Measurements from ENCODE around the gene SLC5A5.

The SLC5A5 gene

DNA sequence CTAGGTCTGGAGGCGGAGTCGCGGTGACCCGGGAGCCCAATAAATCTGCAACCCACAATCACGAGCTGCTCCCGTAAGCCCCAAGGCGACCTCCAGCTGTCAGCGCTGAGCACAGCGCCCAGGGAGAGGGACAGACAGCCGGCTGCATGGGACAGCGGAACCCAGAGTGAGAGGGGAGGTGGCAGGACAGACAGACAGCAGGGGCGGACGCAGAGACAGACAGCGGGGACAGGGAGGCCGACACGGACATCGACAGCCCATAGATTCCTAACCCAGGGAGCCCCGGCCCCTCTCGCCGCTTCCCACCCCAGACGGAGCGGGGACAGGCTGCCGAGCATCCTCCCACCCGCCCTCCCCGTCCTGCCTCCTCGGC is at the start of gene SLC5A5:
Gene SLC5A5, plus strand, starts transcription at position 68 of the 373 bp plus-strand sequence. CDS start 375 bp downstream, outside the sequence.
- DNase-seq, result peak in 1 of 4 experiments; percentile 37

DNA sequence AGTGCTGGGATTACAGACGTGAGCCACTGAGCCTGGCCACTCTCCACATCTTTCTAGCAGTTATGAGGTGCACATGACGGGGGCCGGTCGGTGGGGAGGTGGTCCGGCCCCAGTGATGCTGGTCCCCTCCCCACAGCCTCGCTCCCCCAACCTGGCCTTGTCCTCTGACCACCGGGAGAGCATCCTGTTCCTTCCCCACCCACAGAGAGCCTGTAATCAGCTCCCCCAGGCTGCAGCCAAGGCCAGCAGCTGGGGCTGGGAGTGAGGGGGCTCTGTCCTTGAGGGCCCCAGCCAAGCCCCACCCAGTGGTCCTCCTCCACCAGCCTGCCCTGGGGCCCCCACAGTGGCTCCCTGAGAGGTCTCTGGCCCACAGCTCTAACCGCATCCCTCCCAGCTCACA is 47.4 kb upstream of the SLC5A5 start:
- no peak for DNase-seq

DNA sequence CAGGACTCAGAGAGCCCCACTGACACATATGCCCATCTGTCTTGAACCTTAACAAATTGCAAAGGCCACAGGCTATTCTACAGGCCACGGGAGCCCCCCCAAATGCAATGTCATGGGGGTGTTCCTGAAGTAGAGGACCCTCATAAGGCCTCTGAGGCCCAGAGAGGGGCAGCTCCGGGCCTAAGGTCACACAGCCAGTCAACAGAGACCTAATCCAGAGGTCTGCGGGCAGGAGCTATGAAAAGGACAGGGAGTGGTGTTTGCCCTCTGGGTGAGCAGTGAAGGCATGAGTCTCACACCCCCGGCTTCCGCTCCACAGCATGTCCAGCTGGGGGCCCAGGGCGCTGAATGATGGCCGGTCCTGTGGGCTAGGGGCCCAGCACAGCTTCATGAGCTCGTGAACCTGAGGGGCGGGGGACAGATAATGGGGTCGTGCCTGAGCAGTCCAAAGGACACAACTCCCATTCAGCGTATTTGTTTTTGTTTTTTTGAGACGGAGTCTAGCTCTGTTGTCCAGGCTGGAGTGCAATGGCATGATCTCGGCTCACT is 45.2 kb upstream of the SLC5A5 start:
- no peak for DNase-seq

DNA sequence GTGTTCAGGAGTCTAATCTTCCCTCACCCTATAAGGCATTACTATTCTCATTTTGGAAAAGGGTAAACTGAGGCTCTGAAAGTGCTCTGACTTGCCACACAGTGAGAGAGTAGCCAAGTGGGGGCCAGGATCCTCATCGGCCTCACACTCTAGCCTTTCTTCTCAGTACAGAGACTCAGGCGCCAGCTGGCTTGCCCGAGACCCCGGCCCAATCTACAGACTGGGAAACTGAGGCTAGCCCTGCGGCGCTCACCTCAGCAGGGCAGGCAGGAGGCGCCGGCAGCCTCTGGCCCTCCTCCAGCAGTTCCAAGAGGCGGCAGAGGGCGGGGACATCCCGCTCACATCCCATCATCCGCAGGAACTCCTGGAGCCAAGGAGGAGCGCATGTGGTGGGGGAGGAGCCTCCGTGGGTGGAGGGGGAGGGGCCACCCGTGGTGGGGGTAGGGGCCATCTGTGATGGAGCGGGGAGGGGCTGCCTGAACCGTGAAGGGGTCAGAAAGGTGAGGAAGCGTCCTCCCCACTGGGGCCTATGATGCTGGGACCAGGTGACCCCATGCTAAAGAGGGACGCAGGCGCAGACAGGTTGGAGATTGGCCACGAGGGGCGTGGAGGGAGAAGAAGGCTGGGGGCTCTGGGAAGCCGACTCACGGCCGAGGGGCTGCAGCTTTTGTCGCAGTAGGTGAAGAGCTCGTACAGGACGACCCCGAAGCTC is 41.7 kb upstream of the SLC5A5 start:
- DNase-seq, result no peak

DNA sequence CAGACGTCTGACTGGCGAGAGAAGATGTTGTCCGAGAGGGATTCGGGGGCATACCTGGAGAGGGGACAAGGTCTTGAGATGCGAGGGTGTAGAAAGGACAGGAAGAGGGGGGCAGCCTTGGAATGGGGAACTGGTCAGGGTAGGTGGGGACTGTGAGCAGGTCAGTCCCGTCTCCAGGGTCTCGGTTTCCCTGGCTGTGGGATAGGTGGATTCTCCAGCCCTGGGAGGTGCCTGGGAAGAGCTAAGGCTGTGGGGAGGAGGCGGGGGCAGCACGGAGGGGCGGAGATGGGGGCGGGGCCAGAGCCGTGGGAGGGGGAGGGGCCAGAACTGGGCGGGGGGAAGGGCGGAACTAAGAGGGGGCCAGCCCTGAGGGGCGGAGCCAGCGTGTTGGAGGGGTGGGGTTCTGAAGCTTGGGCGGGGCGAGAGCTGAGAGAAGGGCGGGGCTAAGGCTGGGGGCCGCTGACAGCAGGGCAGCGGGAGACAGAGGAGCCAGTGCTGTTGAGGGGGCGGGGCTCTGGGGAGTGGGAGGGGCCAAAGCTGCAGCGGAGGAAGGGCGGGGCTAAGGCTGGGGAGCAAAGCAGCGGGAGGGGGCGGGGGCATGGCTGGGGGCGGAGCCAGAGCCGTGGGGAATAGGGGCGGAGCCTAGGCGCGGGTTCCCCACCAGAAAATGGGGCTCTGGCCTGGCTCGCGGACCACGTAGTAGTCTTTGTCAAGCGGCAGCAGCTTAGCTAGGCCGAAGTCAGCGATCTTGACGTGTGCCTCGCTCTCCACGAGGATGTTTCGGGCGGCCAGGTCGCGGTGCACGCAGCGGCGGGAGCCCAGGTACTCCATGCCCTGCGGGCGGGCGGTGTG is 41.0 kb upstream of the SLC5A5 start:
- peak in 2 of 4 experiments; percentile 29 to 31 for DNase-seq

DNA sequence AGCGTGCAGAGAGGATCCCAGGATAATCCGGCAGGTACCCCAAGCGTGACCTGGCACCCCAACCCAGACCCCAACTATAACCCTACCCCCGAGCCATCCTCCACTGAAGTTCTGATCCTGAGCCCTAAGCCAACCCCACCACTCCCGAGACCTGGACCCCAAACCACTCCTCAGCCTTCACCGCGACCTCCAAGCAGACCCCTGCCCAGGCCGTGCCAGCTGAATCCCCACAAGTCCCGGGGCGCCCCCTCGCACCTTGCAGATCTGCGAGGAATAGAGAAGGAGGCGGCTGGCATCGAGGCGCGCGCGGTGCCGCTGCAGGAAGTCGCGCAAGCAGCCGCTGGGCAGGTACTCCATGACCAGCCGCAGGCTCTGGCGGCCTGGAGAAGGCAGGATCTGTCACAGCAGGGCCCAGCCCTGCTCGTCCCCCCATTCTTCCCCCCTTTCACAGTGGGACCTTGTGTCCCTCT is 40.3 kb upstream of the SLC5A5 start:
- DNase-seq, result no peak

DNA sequence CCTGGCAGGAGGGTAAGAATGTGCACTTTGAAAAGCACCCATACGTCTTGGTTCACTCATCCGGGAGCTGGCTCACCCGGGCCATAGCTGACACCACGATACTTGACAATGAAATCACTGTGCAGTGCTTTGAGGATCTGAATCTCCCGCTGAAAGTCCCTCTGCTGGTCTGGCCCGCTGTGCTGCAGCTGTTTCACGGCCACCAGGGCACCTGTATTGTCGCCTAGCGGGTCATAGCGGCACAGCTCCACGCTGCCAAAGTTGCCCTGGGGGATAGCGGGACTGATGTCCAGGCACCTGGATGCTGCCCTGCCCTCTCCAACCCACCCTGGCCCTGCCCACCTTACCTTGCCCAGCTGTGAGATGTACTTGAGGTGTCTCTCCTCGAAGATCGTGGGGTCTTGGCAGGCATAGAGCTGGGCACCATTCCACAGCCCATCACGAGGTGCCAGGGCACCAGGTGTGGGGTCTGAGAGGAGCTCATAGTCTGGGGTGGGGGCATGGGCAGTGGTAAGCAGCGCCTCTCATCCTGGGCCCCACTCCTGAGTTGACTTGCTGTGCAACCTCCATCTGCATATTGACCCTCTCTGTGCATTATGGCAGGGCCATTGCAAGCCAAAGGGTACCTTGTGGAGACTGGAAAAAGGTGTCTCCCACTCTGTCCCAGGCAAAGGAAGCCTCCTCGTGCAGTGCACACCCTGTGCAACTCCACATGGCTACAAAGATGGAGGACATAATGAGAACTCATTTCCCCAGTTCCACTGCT is 39.1 kb upstream of the SLC5A5 start:
- DNase-seq, result no peak

DNA sequence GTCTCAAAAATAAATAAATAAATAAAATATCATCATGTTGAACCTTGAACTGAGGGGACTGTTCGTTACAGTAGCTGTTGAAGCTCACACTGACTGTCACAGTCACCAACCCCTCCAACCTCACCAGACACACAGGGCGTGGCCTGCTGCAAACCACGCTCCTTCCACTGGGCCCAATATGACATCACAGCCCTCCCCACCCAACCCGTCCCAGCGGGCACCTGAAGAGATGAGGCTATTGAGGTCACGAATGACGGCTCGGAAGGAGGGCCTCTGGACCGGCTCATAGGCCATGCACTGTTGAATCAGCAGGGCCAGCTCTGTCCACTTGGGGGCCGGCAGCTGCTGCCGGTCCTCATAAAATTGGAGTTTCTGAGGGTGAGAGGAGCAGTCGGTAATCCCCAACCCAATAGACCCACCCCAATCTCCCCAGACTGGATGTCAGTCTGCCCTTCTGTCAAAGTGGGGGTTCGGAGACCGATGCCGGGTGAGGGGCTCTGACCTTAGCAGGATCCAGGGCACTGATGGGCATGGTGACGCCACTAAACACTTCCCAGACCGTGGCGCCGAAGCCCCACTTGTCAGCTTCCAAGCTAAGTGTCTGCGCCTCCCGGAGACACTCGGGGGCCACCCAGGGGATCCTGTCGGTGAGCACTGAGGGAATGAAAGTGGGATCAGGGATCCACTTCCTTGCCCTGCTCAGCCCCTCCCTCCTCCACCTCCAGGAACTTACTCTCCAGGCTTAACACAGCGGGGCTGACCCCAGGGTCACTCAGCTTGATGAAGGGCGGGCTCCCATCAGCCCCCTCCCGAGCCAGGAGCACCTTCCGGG is 37.2 kb upstream of the SLC5A5 start:
- no peak for DNase-seq

DNA sequence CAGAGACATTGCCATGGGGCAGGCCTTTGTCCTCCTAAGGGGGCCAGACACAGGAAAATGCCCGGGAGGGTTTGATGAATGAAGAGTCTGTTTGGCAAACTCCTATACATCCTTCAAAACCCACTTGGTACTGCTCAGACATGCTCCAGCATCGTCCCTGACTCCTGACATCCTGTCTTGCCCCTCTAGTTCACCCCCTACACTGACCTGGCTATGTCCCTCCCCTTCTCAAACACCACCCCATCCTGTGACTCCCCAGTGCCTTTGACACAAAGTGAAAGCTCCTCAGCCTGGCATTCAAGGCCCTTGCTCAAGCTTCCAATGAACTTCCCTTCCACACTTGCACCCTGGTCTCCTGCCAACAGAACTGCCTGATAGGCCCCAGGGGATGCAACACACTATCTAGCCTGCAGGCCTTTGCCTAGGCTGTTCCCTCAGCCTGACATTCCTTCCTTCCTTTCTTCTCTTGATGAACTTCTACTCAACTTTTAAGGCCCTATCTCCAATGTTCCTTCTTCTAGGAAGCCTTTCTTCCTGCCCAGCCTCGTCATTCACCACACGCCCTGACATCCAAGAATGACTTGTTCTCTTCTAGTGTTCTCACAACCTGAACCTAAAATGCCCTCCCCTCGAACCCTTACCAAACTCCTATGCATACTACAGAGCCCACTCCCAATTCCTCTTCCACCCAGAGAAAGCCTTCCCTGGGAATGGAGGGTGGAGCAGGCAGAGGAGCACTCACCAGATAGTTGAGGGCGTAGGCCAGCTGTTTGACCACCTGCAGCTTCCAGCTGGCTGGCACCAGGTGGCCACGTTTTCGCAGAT is 36.4 kb upstream of the SLC5A5 start:
- DNase-seq, result no peak

DNA sequence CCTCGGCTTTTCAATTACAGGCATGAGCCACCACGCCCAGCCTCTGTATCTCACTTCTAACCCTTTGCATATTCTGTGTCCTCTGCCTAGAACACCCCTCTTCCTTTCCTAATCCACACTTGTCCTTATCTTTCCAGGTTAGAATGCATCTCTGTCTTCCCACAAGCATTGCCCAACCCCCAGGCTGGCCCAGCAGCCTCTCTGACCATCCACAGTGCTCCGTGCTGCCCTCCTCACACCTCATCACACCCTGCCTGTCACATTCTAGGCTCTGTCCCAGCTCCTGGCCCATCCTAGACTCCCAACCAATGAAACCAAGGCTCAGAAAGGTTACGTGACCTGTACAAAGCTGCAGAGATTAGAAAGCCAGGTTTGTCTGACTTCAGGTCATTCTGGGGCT is 35.2 kb upstream of the SLC5A5 start:
- no peak for DNase-seq

DNA sequence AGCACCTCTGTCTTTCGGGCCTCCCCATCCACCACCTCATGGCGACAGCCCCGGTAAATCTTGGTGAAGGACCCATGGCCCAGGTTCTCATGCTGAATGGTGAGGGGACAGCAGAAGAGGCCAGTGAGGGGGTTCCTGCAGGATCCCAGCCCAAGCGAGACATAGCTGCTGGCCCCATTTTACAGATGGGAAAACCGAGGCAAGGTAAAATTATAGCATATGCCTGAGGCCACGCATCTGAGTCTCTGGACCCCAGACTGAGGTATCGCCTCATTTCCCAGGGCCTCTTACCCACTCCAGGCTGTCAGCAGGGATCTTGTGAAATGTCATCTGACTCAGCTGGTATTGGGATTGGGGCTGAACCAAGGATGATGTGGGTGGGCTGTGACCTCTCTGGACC is 33.8 kb upstream of the SLC5A5 start:
- DNase-seq, result no peak

DNA sequence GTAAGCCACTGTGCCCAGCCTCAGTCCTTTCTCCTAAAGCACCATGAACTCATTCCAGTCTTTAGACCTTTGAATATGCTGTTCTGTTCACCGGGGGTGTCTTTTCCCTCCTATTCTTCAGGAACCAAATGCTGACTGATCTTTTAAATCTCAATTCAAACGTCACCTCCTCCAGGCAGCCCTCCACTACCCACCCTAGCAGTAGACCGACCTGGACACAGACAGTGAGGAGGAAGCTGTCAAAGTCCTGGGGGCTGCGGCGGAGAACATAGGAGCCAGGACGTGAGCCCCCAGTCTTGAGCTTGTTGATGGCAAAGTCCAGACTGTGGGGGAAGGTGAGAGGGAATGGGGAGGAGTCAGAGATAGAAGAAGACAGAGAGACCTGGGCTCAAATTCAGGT is 31.7 kb upstream of the SLC5A5 start:
- DNase-seq, result no peak

DNA sequence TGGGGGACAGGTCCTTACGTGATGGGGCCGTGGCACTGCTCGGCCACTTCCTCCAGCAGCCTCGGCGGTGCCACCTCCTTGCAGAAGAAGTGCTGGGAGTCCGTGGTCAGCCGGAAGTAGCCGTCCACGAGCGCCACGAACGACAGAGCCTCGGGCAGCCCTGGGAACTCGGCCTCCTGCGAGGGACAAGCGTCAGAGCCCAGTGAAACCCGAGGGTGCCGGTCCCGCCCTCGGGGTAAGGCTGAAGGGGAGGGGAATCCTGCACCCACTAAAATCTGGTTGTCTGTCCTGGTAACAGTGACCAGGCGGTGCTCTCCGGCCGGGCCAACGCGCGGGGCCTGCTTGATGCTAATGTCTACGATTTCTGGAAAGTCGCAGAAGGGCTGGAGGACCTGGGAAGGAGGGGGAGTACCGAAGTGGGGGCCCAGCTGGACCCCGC is 30.4 kb upstream of the SLC5A5 start:
- DNase-seq, result no peak

DNA sequence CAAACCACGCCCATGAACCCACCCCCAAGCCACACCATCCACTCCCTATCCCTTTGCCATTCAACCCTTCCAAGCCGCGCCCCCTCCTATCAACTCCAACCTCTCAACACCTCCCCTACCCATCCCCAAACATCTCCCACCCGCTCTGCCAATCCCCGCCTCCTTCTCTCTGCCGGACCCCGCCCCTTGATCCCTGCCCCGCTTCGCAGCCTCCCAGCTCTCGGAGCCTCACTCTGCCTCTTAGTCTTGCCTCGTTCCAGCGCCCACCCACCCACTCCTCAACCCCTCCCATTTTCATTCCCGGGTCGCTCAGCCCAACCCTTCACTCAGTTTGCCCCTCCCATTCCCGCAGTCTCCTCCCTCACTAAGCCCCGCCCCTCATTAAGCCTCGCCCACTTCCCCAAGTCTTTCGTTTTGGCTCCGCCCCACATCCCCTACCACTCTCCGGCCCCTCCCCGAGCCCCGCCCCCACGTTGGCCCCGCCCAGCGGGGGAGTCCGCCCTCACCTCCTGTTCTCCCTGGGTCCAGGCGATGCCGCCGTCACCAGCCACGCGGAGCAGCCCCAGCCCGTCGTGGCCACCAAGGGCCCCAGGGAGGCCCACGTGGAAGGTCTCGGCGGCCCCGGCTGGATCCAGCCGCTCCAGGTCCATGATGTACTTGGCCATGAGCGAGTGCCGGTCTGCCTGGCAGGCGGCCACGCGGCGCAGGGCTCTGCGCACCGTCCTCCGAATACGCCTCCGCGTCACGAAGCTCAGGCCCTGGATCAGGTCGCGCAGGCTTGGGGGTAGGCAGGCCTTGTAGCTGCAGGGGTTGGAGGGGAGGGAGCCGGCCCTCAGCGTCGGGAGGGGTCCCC is 29.7 kb upstream of the SLC5A5 start:
- DNase-seq, result peak in 3 of 4 experiments; percentile 16 to 36 (median 30)

DNA sequence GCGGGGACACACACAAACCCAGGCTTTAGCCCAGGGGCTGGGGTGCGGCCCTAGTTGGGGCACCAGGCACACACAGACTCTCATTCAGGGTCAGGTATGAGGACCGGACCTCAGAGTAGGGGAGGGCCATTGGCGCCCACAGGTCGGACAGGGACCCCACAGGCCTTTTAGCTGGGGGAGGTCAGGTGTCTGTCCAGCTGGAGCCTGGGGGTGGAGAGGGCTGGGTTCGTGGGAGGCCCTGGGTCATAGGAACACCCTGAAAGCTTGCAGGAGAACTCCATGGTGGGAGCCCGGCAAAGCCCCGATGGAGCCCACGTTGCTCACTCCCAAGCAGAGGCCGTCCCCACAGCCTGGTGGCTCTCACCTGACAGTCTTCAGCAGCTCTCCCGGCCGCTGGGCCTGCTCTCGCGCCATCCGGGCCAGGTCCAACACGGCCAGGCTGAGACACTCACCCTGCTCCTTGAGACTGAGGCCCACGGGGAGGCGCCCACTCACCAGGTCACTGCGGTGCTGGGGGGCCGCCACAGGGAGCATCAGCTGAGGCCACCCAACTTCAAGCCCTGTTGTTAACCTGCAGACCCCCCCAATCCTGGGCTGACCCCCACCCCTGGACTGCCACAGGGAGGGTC is 29.0 kb upstream of the SLC5A5 start:
- DNase-seq, result no peak

DNA sequence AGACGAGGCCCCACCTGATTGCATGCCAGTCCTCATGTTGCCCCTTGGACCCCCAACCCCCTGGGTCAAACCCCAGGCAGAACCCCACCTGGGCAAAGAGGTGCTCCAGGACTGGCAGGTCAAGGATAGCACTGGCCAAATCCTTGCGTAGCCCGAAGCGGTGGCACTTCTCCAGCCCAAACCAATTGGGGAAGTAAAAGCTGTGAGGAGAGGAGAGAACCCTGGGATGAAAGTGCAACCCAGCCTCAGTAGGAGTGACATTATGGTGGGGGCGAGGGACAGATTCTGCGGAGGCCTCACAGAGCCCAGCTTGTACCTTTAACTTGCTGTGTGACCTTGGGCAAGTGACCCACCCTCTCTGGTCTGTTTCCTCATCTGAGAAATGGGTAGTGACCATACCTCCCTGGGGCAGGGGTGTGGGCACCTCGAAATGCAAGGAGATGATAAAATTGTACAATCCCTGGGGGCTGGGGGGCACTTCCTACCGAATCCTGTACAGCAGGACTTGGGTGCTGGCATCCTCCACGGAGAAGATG is 28.4 kb upstream of the SLC5A5 start:
- no peak for DNase-seq

DNA sequence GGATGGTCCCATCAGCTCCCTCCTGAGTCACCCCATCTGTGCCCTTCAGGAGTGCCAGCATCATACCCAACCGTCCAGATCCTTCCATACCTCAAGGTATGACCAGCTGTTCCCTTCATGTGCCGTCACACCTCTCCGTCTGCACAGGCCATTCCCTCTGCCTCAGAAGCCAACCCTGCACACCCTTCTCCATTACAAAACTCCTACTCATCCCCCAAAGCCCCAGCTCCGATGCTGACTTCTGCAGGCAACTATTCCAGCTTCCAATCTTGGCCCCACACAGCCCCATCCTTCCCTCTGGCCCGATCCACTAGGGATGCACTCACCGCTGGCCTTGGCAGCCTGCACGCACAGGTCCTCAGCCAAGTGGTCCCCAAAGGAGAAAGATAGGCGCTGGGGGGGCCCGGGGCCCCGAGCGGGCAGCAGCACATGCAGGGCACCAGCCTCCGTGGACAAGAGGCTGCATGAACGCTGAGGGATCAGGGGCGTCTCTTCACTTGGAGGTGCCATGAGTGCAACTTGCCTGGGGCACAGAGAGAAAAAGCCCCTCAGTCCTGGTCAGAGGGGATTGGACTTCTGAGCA is 27.7 kb upstream of the SLC5A5 start:
- no peak for DNase-seq

DNA sequence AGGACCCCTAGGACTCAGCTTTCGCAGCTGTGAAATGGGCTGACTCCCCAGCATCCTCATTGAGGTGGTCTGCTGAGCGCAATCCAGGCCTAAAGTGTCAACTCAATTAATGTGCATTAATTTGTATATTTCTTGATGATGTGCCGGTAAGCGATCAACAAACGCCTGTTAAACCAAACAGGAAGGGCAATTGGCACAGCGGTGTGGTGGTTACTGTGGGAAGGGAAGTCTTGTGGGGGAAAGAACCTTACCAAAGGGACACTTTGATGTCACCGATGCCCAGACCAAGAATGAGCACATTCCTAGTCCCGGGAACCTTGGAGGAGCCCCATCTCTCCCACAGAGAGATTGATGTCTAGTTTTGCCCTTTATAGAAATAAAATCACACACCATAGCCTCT is 25.6 kb upstream of the SLC5A5 start:
- no peak for DNase-seq

Data from activated naive CD4-positive, alpha-beta T cell (primary cell).